Astrocyte (in vitro differentiated cells and primary cell): ENCODE measurements around the gene SBF2.

ENCODE experiments used
- CTCF ChIP-seq: IDR thresholded peaks from 2 replicates; pipeline ENCODE4 v1.5.1; 2011; ENCODE audit warnings: low read depth, mild to moderate bottlenecking, inconsistent platforms, low read length, moderate library complexity; ENCODE audit not compliant: insufficient read depth
- EZH2 ChIP-seq: IDR thresholded peaks from 2 replicates; pipeline ENCODE4 v1.6.1; 2012; ENCODE audit warnings: mild to moderate bottlenecking, low read length, inconsistent platforms; ENCODE audit not compliant: insufficient read depth

DNA sequence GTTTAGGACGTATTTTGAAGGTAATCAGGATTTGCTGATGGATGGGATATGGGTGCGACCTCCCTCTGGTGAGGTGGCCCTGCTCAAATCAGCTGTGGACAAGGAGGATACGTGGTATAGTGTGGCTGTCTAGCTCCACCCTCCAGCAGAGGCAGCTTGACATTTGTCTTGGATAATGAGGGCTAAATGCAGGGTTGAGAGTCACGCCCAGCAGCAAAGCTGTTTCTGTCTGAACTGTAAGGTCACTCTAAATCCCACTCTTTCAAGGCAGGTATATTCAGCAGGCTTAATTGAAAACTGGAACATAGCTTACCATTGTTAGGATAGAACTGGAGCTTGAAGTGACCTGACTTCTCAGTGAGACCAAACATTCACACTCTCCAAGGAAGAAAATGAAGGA lies 531.5 kb downstream of the SBF2 start:
- TF ChIP-seq CTCF: no peak
- TF ChIP-seq EZH2: no peak
